ENCODE measurements around the gene CAMK1D.

GRCh38 chr10:12735843-12736462 is 386.6 kb downstream of the CAMK1D start:
- TF ChIP-seq CTCF (IDR thresholded peaks at IDR 0.05; ENCODE audit: borderline replicate concordance, extremely low read depth, low read length, poor library complexity, severe bottlenecking) = no peak
- no peak for TF ChIP-seq EZH2 (IDR thresholded peaks at IDR 0.05; ENCODE audit: borderline replicate concordance, low read depth, low read length, severe bottlenecking)

Data from DND-41 (cell line).